Measurements from ENCODE around the gene ZNF281. TPM values are rescaled to one million over a fixed set of nuclear protein-coding genes. Genes with fewer than 3 reads are reported as not detected.

Gene ZNF281
- total RNA-seq, 1 donor from 2014 or later = 34.9 TPM

GRCh38 chr1:200428482-200429205, 18.8 kb upstream of the ZNF281 start:
- Mint-ChIP-seq H3K4me1 (ENCODE audit: low read depth) (peaks cover 32% of the 10 kb centered on the region), H3K27ac (ENCODE audit: unreplicated experiment) (peak overlapping the region; percentile 94), H3K36me3 (ENCODE audit: low read depth) (peaks cover 4% of the 10 kb centered on the region), H3K4me3 (ENCODE audit: unreplicated experiment) (no peak overlapping the region), H3K9me3 (ENCODE audit: low read depth) (peaks cover 6% of the 10 kb centered on the region), H3K27me3 (ENCODE audit: low read depth) (no peaks in the 10 kb centered on the region)
- TF ChIP-seq, protein P1, sequence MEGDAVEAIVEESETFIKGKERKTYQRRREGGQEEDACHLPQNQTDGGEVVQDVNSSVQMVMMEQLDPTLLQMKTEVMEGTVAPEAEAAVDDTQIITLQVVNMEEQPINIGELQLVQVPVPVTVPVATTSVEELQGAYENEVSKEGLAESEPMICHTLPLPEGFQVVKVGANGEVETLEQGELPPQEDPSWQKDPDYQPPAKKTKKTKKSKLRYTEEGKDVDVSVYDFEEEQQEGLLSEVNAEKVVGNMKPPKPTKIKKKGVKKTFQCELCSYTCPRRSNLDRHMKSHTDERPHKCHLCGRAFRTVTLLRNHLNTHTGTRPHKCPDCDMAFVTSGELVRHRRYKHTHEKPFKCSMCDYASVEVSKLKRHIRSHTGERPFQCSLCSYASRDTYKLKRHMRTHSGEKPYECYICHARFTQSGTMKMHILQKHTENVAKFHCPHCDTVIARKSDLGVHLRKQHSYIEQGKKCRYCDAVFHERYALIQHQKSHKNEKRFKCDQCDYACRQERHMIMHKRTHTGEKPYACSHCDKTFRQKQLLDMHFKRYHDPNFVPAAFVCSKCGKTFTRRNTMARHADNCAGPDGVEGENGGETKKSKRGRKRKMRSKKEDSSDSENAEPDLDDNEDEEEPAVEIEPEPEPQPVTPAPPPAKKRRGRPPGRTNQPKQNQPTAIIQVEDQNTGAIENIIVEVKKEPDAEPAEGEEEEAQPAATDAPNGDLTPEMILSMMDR (IDR thresholded peaks at IDR 0.05) = no peak
- no peak for DNase-seq (ENCODE audit: low spot score)

GRCh38 chr1:200427744-200428143, 17.9 kb upstream of the ZNF281 start:
- Mint-ChIP-seq H3K9me3 (ENCODE audit: low read depth) (peaks cover 3% of the 10 kb centered on the region), H3K36me3 (ENCODE audit: low read depth) (peaks cover 3% of the 10 kb centered on the region), H3K27me3 (ENCODE audit: low read depth) (no peaks in the 10 kb centered on the region), H3K4me1 (ENCODE audit: low read depth) (peaks cover 32% of the 10 kb centered on the region), H3K27ac (ENCODE audit: unreplicated experiment) (peak overlapping the region; percentile 32), H3K4me3 (ENCODE audit: unreplicated experiment) (no peak overlapping the region)
- TF ChIP-seq, protein P1 (IDR thresholded peaks at IDR 0.05) = no peak
- DNase-seq (ENCODE audit: low spot score) = no peak

- H3K4me1 Mint-ChIP-seq (ENCODE audit: low read depth) = peaks cover 32% of the 10 kb centered on the region
- no peak for DNase-seq (ENCODE audit: low spot score)
- H3K36me3 Mint-ChIP-seq (ENCODE audit: low read depth) = no peaks in the 10 kb centered on the region
- no peaks in the 10 kb centered on the region for H3K27me3 Mint-ChIP-seq (ENCODE audit: low read depth)
- no peak overlapping the region for H3K27ac Mint-ChIP-seq (ENCODE audit: unreplicated experiment)
- no peak overlapping the region for H3K4me3 Mint-ChIP-seq (ENCODE audit: unreplicated experiment)
- no peaks in the 10 kb centered on the region for H3K9me3 Mint-ChIP-seq (ENCODE audit: low read depth)
- TF ChIP-seq, protein P1 (IDR thresholded peaks at IDR 0.05) = no peak
Observed at GRCh38 chr1:200426196-200426595, 16.4 kb upstream of the ZNF281 start.

DNA sequence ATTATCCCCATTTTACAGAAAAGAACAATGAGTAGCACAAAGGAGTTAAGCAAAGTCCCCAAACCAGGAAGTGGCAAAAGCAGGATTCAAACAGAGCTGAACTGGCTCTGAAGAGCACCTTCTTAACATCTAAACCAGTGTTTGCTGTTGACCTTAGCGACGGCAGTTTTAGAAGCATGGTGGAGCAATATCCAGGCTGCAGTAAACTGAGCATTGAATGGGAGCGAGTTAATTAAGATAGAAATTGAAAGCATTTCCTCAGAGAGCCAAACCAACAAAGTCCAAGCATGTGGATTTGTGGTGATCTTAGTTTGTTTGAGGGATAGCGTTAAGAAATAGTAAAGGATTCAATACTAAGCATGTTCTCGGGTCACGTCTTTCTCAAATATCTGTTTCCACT, 13.4 kb upstream of the ZNF281 start:
- H3K27me3 Mint-ChIP-seq (ENCODE audit: low read depth) = no peaks in the 10 kb centered on the region
- no peak overlapping the region for H3K27ac Mint-ChIP-seq (ENCODE audit: unreplicated experiment)
- no peak for DNase-seq (ENCODE audit: low spot score)
- no peaks in the 10 kb centered on the region for H3K36me3 Mint-ChIP-seq (ENCODE audit: low read depth)
- TF ChIP-seq, protein P1 (IDR thresholded peaks at IDR 0.05) = no peak
- H3K4me3 Mint-ChIP-seq (ENCODE audit: unreplicated experiment) = no peak overlapping the region
- peaks cover 9% of the 10 kb centered on the region for H3K4me1 Mint-ChIP-seq (ENCODE audit: low read depth)
- H3K9me3 Mint-ChIP-seq (ENCODE audit: low read depth) = no peaks in the 10 kb centered on the region

GRCh38 chr1:200422211-200422610, 12.4 kb upstream of the ZNF281 start:
- no peak overlapping the region for H3K27ac Mint-ChIP-seq (ENCODE audit: unreplicated experiment)
- TF ChIP-seq, protein P1 (IDR thresholded peaks at IDR 0.05) = no peak
- H3K4me3 Mint-ChIP-seq (ENCODE audit: unreplicated experiment) = no peak overlapping the region
- H3K36me3 Mint-ChIP-seq (ENCODE audit: low read depth) = no peaks in the 10 kb centered on the region
- no peaks in the 10 kb centered on the region for H3K4me1 Mint-ChIP-seq (ENCODE audit: low read depth)
- no peaks in the 10 kb centered on the region for H3K27me3 Mint-ChIP-seq (ENCODE audit: low read depth)
- no peak for DNase-seq (ENCODE audit: low spot score)
- no peaks in the 10 kb centered on the region for H3K9me3 Mint-ChIP-seq (ENCODE audit: low read depth)
